H9 (cell line): Measurements from ENCODE around the gene AKR1C8. TPM values are rescaled to one million over a fixed set of nuclear protein-coding genes. Genes with fewer than 3 reads are reported as not detected.

Source experiments
- DNase-seq: peaks from one replicate; pipeline ENCODE4 v3.0.0-alpha.2; 2017
- H2AFZ ChIP-seq: one replicate; pipeline ENCODE4 v1.6.1; 2013; ENCODE audit warnings: mild to moderate bottlenecking, low read length, control low read depth, moderate library complexity
- H2AK5ac ChIP-seq: 2 replicates; pipeline ENCODE4 v1.6.1; 2013; ENCODE audit warnings: low read length, control low read depth, mixed read lengths; ENCODE audit not compliant: insufficient read length
- H2BK120ac ChIP-seq: one replicate; pipeline ENCODE4 v1.6.1; 2013; ENCODE audit warnings: low read depth, mild to moderate bottlenecking, low read length, control low read depth, inconsistent platforms; ENCODE audit not compliant: poor library complexity, severe bottlenecking
- H2BK12ac ChIP-seq: 2 replicates; pipeline ENCODE4 v1.6.1; 2013; ENCODE audit warnings: low read length, control low read depth, mixed read lengths, low read depth; ENCODE audit not compliant: insufficient read length
- H2BK15ac ChIP-seq: 2 replicates; pipeline ENCODE4 v1.6.1; 2013; ENCODE audit warnings: low read depth, low read length, control low read depth
- H2BK20ac ChIP-seq: one replicate; pipeline ENCODE4 v1.6.1; 2013; ENCODE audit warnings: low read depth, mild to moderate bottlenecking, low read length, control low read depth, inconsistent platforms; ENCODE audit not compliant: poor library complexity, severe bottlenecking
- H2BK5ac ChIP-seq: 2 replicates; pipeline ENCODE4 v1.6.1; 2013; ENCODE audit warnings: low read length, control low read depth, mixed read lengths; ENCODE audit not compliant: insufficient read length
- H3K14ac ChIP-seq: 2 replicates; pipeline ENCODE4 v1.6.1; 2013; ENCODE audit warnings: low read length, control low read depth; ENCODE audit not compliant: insufficient read depth
- H3K18ac ChIP-seq: 2 replicates; pipeline ENCODE4 v1.6.1; 2013; ENCODE audit warnings: low read depth, mild to moderate bottlenecking, mixed read lengths, low read length, control low read depth; ENCODE audit not compliant: insufficient read length
- H3K23ac ChIP-seq: 2 replicates; pipeline ENCODE4 v1.6.1; 2013; ENCODE audit warnings: low read length, control low read depth, mixed read lengths, low read depth; ENCODE audit not compliant: insufficient read length
- H3K23me2 ChIP-seq: 2 replicates; pipeline ENCODE4 v1.6.1; 2013; ENCODE audit warnings: low read depth, mild to moderate bottlenecking, mixed read lengths, low read length, control low read depth; ENCODE audit not compliant: insufficient read length, poor library complexity, severe bottlenecking
- H3K27ac ChIP-seq: 2 replicates; pipeline ENCODE4 v1.5.1; 2013; ENCODE audit warnings: low read length, control low read depth, mixed read lengths, low read depth; ENCODE audit not compliant: insufficient read length
- H3K27me3 ChIP-seq: 2 replicates; pipeline ENCODE4 v1.6.1; 2013; ENCODE audit warnings: low read length, control low read depth, inconsistent platforms; ENCODE audit not compliant: insufficient read depth
- H3K4ac ChIP-seq: 2 replicates; pipeline ENCODE4 v1.6.1; 2013; ENCODE audit warnings: low read depth, mild to moderate bottlenecking, control low read depth, inconsistent platforms, low read length, moderate library complexity
- H3K4me1 ChIP-seq: 2 replicates; pipeline ENCODE4 v1.6.1; 2013; ENCODE audit warnings: low read length, control low read depth, inconsistent platforms; ENCODE audit not compliant: insufficient read depth
- H3K4me2 ChIP-seq: 2 replicates; pipeline ENCODE4 v1.6.1; 2013; ENCODE audit warnings: low read length, control low read depth, mixed read lengths; ENCODE audit not compliant: insufficient read length, insufficient read depth
- H3K56ac ChIP-seq: 2 replicates; pipeline ENCODE4 v1.6.1; 2013; ENCODE audit warnings: low read depth, mild to moderate bottlenecking, mixed read lengths, low read length, control low read depth; ENCODE audit not compliant: insufficient read length
- H3K79me1 ChIP-seq: 2 replicates; pipeline ENCODE4 v1.6.1; 2013; ENCODE audit warnings: low read depth, mild to moderate bottlenecking, moderate library complexity, low read length, control low read depth, inconsistent platforms; ENCODE audit not compliant: insufficient read depth, poor library complexity, severe bottlenecking
- H3K79me2 ChIP-seq: 2 replicates; pipeline ENCODE4 v1.6.1; 2013; ENCODE audit warnings: low read length, control low read depth, inconsistent platforms; ENCODE audit not compliant: insufficient read depth
- H3K9ac ChIP-seq: 2 replicates; pipeline ENCODE4 v1.6.1; 2013; ENCODE audit warnings: low read length, control low read depth, mixed read lengths; ENCODE audit not compliant: insufficient read length; ENCODE audit errors: extremely low read depth
- H3K9me3 ChIP-seq: one replicate; pipeline ENCODE4 v1.6.1; 2013; ENCODE audit warnings: low read depth, low read length, inconsistent platforms; ENCODE audit not compliant: control insufficient read depth
- H3T11ph ChIP-seq: one replicate; pipeline ENCODE4 v1.6.1; 2013; ENCODE audit warnings: mild to moderate bottlenecking, low read length, control low read depth, inconsistent platforms
- H4K20me1 ChIP-seq: one replicate; pipeline ENCODE4 v1.6.1; 2013; ENCODE audit not compliant: control insufficient read depth, insufficient read length, insufficient read depth
- H4K5ac ChIP-seq: 2 replicates; pipeline ENCODE4 v1.6.1; 2013; ENCODE audit warnings: low read depth, mild to moderate bottlenecking, mixed read lengths, low read length, control low read depth; ENCODE audit not compliant: insufficient read length
- H4K8ac ChIP-seq: replicated peaks from 2 replicates; pipeline ENCODE4 v1.6.1; 2013; ENCODE audit warnings: low read length, control low read depth, mixed read lengths, low read depth; ENCODE audit not compliant: insufficient read length
- H4K91ac ChIP-seq: 2 replicates; pipeline ENCODE4 v1.6.1; 2013; ENCODE audit warnings: low read depth, mild to moderate bottlenecking, moderate library complexity, mixed read lengths, low read length, control low read depth; ENCODE audit not compliant: insufficient read length
- H3K27ac Mint-ChIP-seq, 3 experiments: 2 replicates in 2 of 3; 3 replicates in 1 of 3; pipeline ENCODE4 v1.8.0; 2020 to 2021; ENCODE audit warnings: mixed read lengths in 3 of 3, mild to moderate bottlenecking in 1 of 3, moderate library complexity in 1 of 3
- H3K27me3 Mint-ChIP-seq: 2 replicates; pipeline ENCODE4 v1.8.0; 2021; ENCODE audit warnings: low read depth, mild to moderate bottlenecking, moderate library complexity, mixed read lengths
- H3K36me3 Mint-ChIP-seq, 3 experiments: 2 replicates in 2 of 3; 3 replicates in 1 of 3; pipeline ENCODE4 v1.8.0; 2020 to 2021; ENCODE audit warnings: low read depth in 3 of 3, mixed read lengths in 3 of 3; ENCODE audit not compliant: insufficient read depth in 1 of 3
- H3K4me1 Mint-ChIP-seq, 2 experiments: 2 replicates each; pipeline ENCODE4 v1.8.0; 2020; ENCODE audit warnings: mixed read lengths in 2 of 2
- H3K4me3 Mint-ChIP-seq, 2 experiments: 2 replicates in 1 of 2; 3 replicates in 1 of 2; pipeline ENCODE4 v1.8.0; 2020 to 2021; ENCODE audit warnings: mild to moderate bottlenecking in 2 of 2, mixed read lengths in 2 of 2, moderate library complexity in 1 of 2
- H3K9me3 Mint-ChIP-seq, 2 experiments: 2 replicates in 1 of 2; 3 replicates in 1 of 2; pipeline ENCODE4 v1.8.0; 2020; ENCODE audit warnings: mild to moderate bottlenecking in 2 of 2, mixed read lengths in 2 of 2, moderate library complexity in 1 of 2
- CTCF ChIP-seq: fragments of 200-600 bp; sonication (generic); conservative IDR thresholded peaks from 3 replicates; pipeline ENCODE4 v1.8.0; 2021; ENCODE audit warnings: antibody characterized with exemption, mild to moderate bottlenecking
- WGBS: extraction: QIAGEN DNeasy Blood & Tissue Kit; methylation state at CpG from one replicate; pipeline ENCODE4 v1.1.7; 2013; ENCODE audit warnings: missing lambda C conversion rate, low lambda C conversion rate, mixed read lengths; ENCODE audit not compliant: insufficient read length; ENCODE audit errors: extremely low coverage; 5-methylcytosine and 5-hydroxymethylcytosine counted together
- total RNA-seq: library from RNA; stranded (reverse); gene quantifications from 2 replicates; pipeline ENCODE4 v1.2.1, GENCODE V29; 2021

AKR1C8 gene
- total RNA-seq, 1 experiment from 2014 or later, result not detected

DNA sequence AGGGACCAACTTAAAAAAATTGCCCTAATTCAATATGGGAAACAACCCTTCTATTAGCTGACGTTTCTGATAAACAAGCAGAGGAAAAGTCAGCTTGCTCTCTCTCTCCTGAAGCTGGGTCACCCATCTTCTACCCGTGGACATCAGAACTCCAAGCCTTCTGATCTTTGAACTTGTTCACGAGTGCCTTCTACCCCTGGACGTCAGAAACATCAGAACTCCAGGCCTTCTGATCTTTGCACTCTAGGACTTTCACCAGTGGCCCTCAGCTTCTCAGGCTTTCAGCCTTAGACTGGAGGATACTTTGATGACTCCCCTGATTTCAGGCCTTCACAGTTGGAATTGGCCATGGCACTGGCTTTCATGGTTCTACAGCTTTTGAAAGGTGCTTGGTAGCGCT lies 41.8 kb downstream of the AKR1C8 start:
- Mint-ChIP-seq H3K4me3 (no peak overlapping the region), H3K36me3 (peaks cover 0 to 11% (median 0%) of the 10 kb centered on the region in 3 experiments; a peak in 5 of 7 replicates), H3K27me3 (no peaks in the 10 kb centered on the region; the same call in 1 of the 2 replicates), H3K27ac (no peak overlapping the region), H3K9me3 (peaks cover 64 to 67% of the 10 kb centered on the region in 2 experiments), H3K4me1 (no peaks in the 10 kb centered on the region)
- Histone ChIP-seq H2AK5ac (no peak overlapping the region), H3K4me1 (no peaks in the 10 kb centered on the region), H3T11ph (no peak overlapping the region), H3K23me2 (no peaks in the 10 kb centered on the region), H4K5ac (no peak overlapping the region), H2AFZ (no peak overlapping the region), H4K20me1 (no peaks in the 10 kb centered on the region), H3K18ac (no peak overlapping the region), H2BK120ac (no peak overlapping the region), H4K8ac (no peak overlapping the region), H3K4me2 (no peak overlapping the region), H3K4ac (no peak overlapping the region), H2BK12ac (no peak overlapping the region), H3K27me3 (no peaks in the 10 kb centered on the region), H3K79me2 (no peaks in the 10 kb centered on the region), H3K79me1 (no peaks in the 10 kb centered on the region), H3K9me3 (peaks cover 6% of the 10 kb centered on the region), H3K23ac (no peak overlapping the region), H3K9ac (no peak overlapping the region), H3K56ac (no peak overlapping the region), H4K91ac (no peak overlapping the region), H3K14ac (no peak overlapping the region), H2BK15ac (no peak overlapping the region), H2BK5ac (no peak overlapping the region), H3K27ac (no peak overlapping the region), H2BK20ac (no peak overlapping the region)
- no peak for DNase-seq
- TF ChIP-seq CTCF, result no peak
- no CpG with 5 or more reads among the region's 5 CpGs for WGBS
